ENCODE data around the gene VAV3.

Gene VAV3

GRCh38 chr1:107531065-107531908 is 433.7 kb downstream of the VAV3 start:
- H3K4me3 ChIP-seq (replicated peaks; ENCODE audit: insufficient read depth, low read length): no peak overlapping the region
- TF ChIP-seq SPI1 (IDR thresholded peaks at IDR 0.05; ENCODE audit: borderline replicate concordance, low read depth): no peak
- H3K27me3 ChIP-seq (ENCODE audit: insufficient read depth, poor library complexity, severe bottlenecking): no peaks in the 10 kb centered on the region
- DNase-seq (ENCODE audit: low read depth in 1 of 2, low spot score in 1 of 2): no peak
- H3K27ac ChIP-seq (replicated peaks): no peak overlapping the region

- Histone ChIP-seq H3K27me3 (ENCODE audit: insufficient read depth, poor library complexity, severe bottlenecking) (no peaks in the 10 kb centered on the region), H3K27ac (replicated peaks) (no peak overlapping the region), H3K4me3 (replicated peaks; ENCODE audit: insufficient read depth, low read length) (no peak overlapping the region)
- TF ChIP-seq POLR2AphosphoS5 (IDR thresholded peaks at IDR 0.05; ENCODE audit: low read depth) (no peak), SPI1 (IDR thresholded peaks at IDR 0.05; ENCODE audit: borderline replicate concordance, low read depth) (no peak), GABPA (IDR thresholded peaks at IDR 0.05; ENCODE audit: low read depth) (no peak)
- TF ChIP-seq, protein P1, sequence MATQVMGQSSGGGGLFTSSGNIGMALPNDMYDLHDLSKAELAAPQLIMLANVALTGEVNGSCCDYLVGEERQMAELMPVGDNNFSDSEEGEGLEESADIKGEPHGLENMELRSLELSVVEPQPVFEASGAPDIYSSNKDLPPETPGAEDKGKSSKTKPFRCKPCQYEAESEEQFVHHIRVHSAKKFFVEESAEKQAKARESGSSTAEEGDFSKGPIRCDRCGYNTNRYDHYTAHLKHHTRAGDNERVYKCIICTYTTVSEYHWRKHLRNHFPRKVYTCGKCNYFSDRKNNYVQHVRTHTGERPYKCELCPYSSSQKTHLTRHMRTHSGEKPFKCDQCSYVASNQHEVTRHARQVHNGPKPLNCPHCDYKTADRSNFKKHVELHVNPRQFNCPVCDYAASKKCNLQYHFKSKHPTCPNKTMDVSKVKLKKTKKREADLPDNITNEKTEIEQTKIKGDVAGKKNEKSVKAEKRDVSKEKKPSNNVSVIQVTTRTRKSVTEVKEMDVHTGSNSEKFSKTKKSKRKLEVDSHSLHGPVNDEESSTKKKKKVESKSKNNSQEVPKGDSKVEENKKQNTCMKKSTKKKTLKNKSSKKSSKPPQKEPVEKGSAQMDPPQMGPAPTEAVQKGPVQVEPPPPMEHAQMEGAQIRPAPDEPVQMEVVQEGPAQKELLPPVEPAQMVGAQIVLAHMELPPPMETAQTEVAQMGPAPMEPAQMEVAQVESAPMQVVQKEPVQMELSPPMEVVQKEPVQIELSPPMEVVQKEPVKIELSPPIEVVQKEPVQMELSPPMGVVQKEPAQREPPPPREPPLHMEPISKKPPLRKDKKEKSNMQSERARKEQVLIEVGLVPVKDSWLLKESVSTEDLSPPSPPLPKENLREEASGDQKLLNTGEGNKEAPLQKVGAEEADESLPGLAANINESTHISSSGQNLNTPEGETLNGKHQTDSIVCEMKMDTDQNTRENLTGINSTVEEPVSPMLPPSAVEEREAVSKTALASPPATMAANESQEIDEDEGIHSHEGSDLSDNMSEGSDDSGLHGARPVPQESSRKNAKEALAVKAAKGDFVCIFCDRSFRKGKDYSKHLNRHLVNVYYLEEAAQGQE (IDR thresholded peaks at IDR 0.05; ENCODE audit: insufficient replicate concordance, low read depth): no peak
- TF ChIP-seq, protein P2, sequence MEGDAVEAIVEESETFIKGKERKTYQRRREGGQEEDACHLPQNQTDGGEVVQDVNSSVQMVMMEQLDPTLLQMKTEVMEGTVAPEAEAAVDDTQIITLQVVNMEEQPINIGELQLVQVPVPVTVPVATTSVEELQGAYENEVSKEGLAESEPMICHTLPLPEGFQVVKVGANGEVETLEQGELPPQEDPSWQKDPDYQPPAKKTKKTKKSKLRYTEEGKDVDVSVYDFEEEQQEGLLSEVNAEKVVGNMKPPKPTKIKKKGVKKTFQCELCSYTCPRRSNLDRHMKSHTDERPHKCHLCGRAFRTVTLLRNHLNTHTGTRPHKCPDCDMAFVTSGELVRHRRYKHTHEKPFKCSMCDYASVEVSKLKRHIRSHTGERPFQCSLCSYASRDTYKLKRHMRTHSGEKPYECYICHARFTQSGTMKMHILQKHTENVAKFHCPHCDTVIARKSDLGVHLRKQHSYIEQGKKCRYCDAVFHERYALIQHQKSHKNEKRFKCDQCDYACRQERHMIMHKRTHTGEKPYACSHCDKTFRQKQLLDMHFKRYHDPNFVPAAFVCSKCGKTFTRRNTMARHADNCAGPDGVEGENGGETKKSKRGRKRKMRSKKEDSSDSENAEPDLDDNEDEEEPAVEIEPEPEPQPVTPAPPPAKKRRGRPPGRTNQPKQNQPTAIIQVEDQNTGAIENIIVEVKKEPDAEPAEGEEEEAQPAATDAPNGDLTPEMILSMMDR (IDR thresholded peaks at IDR 0.05; ENCODE audit: insufficient read depth, low read length): no peak
- DNase-seq (ENCODE audit: low read depth in 1 of 2, low spot score in 1 of 2): no peak
Measured at GRCh38 chr1:107530543-107530942, 434.4 kb downstream of the VAV3 start.

- no peak for TF ChIP-seq POLR2AphosphoS5 (IDR thresholded peaks at IDR 0.05; ENCODE audit: low read depth)
- TF ChIP-seq, protein P2 (IDR thresholded peaks at IDR 0.05; ENCODE audit: insufficient read depth, low read length): peak; percentile 63
- TF ChIP-seq, protein P1 (IDR thresholded peaks at IDR 0.05; ENCODE audit: insufficient replicate concordance, low read depth): no peak
- no peak for TF ChIP-seq SPI1 (IDR thresholded peaks at IDR 0.05; ENCODE audit: borderline replicate concordance, low read depth)
- no peak for TF ChIP-seq GABPA (IDR thresholded peaks at IDR 0.05; ENCODE audit: low read depth)
Measured at GRCh38 chr1:107529511-107530149, 435.4 kb downstream of the VAV3 start.

DNA sequence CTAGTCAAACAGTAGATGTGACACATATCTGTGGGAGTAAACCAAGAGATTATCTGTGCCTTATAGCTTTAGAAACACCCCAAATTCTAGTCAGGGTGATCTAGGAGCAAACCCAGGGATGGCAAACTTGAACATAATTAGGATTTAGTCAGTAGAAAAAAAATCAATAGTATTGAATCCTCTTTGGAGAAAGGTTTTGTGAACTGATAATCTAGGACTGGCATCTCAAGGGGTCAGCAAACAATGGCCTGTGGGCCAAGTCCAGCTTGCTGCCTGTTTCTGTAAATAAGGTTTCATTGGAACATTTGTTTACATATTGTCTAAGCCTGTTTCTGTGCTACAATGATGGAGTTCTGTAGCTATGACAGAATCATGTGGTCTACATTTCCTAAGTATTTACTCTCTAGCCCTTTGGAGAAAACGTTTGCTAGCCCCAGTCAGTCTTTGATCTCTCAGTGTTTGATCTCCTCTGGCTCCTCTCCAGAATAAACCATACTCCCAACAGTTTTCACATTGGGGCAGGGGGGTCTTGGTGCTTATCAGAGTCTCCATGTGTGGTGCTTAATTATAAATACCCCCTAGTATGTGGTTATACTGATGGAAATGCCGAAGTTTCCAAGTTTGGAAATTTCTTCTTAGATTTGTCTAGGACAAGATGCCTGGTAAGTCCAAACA is 438.3 kb downstream of the VAV3 start:
- Histone ChIP-seq H3K4me3 (replicated peaks; ENCODE audit: insufficient read depth, low read length) (no peak overlapping the region), H3K27me3 (ENCODE audit: insufficient read depth, poor library complexity, severe bottlenecking) (no peaks in the 10 kb centered on the region), H3K27ac (replicated peaks) (no peak overlapping the region)
- no peak for DNase-seq (ENCODE audit: low read depth in 1 of 2, low spot score in 1 of 2)
- no peak for TF ChIP-seq SPI1 (IDR thresholded peaks at IDR 0.05; ENCODE audit: borderline replicate concordance, low read depth)
- TF ChIP-seq, protein P2 (IDR thresholded peaks at IDR 0.05; ENCODE audit: insufficient read depth, low read length): no peak
- no peak for TF ChIP-seq POLR2AphosphoS5 (IDR thresholded peaks at IDR 0.05; ENCODE audit: low read depth)
- TF ChIP-seq, protein P1 (IDR thresholded peaks at IDR 0.05; ENCODE audit: insufficient replicate concordance, low read depth): no peak
- TF ChIP-seq GABPA (IDR thresholded peaks at IDR 0.05; ENCODE audit: low read depth): no peak

More at GRCh38 chr1:107529511-107530149, 435.4 kb downstream of the VAV3 start:
- Histone ChIP-seq H3K4me3 (replicated peaks; ENCODE audit: insufficient read depth, low read length) (no peak overlapping the region), H3K27ac (replicated peaks) (no peak overlapping the region), H3K27me3 (ENCODE audit: insufficient read depth, poor library complexity, severe bottlenecking) (no peaks in the 10 kb centered on the region)
- DNase-seq (ENCODE audit: low read depth in 1 of 2, low spot score in 1 of 2): peak; percentile 23 to 26
